ENCODE measurements around the gene PLAC8L1. TPM values are rescaled to one million over a fixed set of nuclear protein-coding genes. Genes with fewer than 3 reads are reported as not detected.

PLAC8L1 gene
- total RNA-seq, 1 donor from 2014 or later, result 1.1 TPM

DNA sequence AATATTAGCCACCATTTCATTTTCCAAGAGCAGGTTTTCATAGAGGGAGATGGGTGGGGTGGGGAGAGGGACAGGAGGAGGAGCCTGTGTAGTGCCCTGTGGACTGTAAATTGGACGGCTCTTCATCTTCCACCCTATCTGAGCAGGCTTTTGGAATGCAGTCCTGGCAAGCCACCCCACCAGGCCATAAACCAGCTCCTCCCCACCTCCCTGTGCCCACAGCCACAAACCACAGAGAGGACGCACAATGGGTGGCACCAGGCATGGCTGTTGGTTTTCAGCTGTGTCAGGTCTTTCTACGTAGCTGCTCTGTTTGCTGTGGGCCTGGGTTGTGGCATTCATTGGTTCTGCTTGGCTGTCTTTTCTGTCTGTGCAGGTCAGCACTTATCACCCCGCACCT, 58.0 kb downstream of the PLAC8L1 start:
- intact Hi-C loops (cut with micrococcal nuclease), result no loop called here

DNA sequence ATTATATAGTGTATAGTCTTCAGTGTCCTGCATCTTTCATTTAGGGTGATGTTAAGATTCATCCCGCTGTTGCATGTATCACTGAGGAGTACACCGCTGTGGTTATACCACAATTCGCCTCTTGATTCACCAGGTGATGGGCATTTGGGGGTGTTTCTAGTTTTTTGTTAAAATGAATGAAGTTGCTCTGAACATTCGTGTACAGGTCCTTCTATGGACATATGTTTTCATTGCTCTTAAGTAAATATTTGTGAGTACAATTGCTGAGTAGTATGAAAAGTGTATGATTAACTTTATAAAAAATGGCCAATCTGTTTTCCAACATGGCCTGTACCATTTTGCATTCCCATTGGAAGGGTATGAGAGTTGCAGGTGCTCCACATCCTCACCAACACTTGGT, 61.7 kb downstream of the PLAC8L1 start:
- intact Hi-C loops (cut with micrococcal nuclease), result no loop called here

DNA sequence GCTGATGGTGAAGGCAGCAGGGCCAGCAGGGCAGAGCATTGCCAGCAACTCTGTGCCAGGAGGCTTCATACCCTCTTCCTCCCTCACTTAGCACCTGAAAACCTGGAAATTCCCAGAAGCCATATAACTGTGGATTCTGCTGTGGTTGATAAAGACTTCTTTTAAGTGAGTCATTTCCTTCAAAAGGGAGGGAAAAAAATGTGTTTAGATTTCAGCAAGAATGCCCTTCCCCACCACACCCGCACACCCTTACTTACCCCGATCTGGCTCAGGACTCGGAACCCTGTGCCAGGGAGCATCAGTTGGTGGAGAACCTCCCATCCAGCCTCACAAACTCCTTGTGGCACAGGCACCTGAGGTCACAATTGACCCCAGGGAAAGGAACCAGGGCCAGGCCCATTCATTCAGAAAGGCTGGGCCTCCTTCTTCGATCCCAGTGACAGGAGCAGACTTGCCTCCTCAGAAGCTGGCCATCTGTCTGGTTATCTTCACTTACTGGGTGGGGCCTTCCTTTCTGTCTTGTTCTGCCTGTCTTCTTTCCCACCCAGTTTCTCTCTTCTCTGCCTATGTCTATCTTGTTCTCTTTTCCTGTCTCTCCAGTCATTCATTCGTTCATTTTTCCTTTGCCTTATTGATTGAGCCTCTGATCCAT, 62.6 kb downstream of the PLAC8L1 start:
- intact Hi-C loops (cut with micrococcal nuclease), result no loop called here

DNA sequence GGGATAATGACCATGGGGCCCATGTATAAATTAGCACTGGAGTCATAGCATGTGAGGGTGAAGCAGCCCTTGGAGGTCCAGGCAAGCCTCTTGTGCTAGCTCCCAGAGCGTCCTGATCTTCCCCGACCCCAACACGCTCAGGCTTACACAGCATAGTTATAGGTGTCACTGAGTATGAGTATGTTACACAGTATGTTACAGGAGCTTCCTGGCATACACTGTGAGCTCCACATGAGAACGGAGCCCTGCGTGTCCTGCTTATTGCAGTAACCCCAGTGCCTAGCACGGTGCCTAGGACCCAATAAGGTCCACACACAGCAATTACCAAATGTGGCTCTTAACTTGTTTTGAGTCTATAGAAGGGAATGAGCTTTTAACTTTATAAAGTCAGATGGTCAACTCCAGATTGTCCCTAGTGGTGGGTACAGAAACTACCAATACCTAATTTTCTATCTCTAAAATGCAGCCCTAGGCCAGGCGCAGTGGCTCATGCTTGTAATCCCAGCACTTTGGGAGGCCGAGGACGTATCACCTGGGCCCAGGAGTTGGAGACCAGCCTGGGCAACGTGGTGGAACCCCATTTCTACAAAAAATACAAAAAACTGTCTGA, 64.1 kb downstream of the PLAC8L1 start:
- intact Hi-C loops (cut with micrococcal nuclease), result no loop called here

DNA sequence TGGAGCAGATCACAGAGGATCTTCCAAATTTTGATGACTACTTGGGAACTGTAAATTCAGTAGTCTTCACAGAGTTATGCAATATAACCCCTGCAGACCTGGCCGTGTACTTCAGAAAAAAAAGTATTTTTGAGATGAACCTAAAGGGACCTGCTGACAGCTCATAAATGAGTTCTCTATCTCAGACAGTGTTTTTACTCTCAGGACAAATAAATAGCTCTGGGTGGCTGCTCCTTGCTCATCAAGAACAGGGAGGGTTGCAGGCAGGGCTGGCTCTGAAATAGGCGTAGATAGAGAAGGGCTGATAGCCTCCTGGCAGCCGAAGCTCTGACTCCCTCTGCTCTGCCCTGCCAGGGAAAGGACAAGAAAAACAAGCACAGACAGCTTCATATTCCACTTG, 64.8 kb downstream of the PLAC8L1 start:
- intact Hi-C loops (cut with micrococcal nuclease), result no loop called here

DNA sequence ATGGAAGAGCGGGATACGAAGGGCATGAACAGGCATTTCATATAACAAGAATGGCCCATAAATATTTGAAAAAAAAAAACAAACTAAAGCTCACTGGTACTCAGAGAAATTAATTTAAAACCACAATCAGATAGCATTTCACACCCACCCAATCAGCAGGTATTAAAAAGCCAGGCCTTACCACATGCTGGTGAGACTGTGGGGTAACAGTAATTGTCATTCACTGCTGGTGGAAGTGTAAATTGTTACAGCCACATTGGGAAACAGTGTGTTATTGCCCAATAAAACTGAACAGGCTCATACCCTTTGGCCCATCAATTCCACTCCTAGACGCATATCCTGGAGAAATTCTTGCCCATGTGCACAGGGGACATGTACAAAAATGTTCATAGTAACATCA, 66.0 kb downstream of the PLAC8L1 start:
- intact Hi-C loops (cut with micrococcal nuclease), result no loop called here

DNA sequence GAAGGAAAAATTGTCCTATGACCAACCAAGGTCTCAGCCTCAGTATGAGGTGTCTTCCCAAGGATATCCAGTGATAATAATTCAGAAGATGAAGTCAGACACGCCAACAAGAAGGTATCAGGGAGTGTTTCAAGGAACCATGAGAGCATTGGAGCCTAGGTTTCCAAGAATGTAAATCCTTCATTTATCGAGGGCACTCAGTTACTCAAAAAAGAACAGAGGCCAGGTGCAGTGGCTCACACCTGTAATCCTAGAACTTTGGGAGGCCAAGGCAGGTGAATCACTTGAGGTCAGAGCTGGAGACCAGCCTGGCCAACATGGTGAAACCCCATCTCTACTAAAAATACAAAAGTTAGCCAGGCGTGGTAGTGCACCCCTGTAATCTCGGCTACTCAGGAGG, 70.8 kb downstream of the PLAC8L1 start:
- intact Hi-C loops (cut with micrococcal nuclease), result no loop called here

Other genes with a start within 250 kb of the PLAC8L1 start
- not detected in 2 replicates for gene GRXCR2, start 232.6 kb downstream of the PLAC8L1 start, total RNA-seq
- 0.14 and 0.45 TPM in 2 replicates for gene SH3RF2, start 169.0 kb downstream of the PLAC8L1 start, total RNA-seq
- 116 and 120 TPM in 2 replicates for gene LARS1, start 77.1 kb upstream of the PLAC8L1 start, total RNA-seq
- gene RBM27, start 98.0 kb upstream of the PLAC8L1 start, total RNA-seq, result 20.7 and 21.8 TPM in 2 replicates
- gene POU4F3, start 233.3 kb upstream of the PLAC8L1 start, total RNA-seq, result 0.07 and 0.09 TPM in 2 replicates